HG03103 (cell line): Measurements from ENCODE around the gene MYH13.
A peak's percentile ranks its signal among the peaks of the same experiment; 100 is the strongest.
"Not testable (repeated sequence)": the region's sequence is repeated elsewhere in the genome, so short reads cannot be mapped to it uniquely, and the experiment has no call there.

Source experiments
- ATAC-seq: cut with Tn5 transposase; IDR thresholded peaks from one replicate; pipeline ENCODE4 v1.9.1; 2021; ENCODE audit warnings: low read depth; ENCODE audit not compliant: unreplicated experiment

MYH13 gene

DNA sequence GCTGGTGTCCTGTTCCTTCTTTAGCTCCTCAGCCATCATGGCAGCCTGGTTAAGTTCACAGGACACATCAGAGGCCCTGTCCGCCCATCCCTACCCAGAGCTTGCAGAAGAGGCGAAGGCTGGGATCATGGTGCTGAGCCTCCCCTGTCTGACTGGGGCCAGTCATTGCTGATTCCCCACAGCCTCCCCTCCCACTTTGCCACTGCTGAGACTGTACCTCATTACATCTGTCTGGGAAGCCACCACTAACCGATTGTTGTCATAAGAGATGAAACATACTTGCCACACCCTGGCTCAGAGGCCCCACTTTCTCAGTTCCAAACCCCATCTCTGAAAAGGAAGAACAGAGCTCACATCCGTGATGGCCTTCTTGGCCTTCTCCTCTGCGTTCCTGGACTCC, 66.2 kb downstream of the MYH13 start:
- ATAC-seq, result no peak

DNA sequence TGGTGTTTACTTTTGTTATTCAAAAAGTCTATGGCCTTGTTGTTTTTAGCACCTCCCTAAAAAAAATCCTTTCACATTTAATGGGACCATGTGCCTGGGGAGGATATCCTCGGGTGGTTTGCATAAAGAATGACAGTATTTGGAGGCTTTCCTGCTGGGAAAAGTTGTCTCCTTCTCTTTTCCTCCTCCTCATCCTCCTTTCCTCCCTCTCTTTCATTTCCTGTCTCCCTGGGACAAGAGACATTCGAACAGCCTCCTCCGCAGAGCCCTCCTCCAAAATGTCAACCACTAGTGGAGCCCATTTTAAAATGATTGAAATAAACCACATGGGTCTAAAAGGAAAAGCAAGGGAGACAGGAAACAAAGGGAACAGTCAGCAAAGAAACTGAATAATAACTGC, 67.4 kb downstream of the MYH13 start:
- no peak for ATAC-seq

- ATAC-seq, result no peak
Measured at GRCh38 chr17:10304758-10305300, 68.0 kb downstream of the MYH13 start.

GRCh38 chr17:10297691-10298090, 75.1 kb downstream of the MYH13 start:
- ATAC-seq, result no peak

DNA sequence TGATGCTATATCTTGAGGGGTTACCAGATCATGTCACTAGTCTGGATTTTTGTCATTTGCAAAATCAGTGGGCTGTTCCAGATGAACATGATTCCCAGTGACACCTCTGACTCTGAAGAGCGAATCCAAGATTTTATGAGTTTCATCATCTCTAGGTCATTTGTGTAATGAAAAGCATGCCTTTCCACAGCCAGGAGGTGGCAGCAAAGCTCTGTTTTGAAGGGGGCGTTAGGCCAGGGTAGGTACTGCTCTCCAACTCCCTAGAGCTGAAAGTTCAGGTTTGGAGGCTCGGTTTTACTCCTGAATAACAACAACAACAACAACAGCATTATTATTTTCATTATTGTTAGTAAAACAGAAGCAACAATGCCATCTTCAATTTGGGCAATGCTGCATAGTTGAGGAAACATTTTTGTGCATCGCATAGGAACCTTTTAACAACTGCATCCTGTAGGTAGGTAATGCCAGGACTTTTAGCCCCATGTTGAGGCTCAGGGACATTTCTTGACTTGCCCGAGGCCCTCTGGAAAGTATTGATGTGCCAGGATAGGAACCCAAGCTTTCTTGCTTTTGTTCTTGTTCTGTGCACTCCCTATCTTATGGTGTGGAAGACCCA, 77.0 kb downstream of the MYH13 start:
- ATAC-seq, result no peak

DNA sequence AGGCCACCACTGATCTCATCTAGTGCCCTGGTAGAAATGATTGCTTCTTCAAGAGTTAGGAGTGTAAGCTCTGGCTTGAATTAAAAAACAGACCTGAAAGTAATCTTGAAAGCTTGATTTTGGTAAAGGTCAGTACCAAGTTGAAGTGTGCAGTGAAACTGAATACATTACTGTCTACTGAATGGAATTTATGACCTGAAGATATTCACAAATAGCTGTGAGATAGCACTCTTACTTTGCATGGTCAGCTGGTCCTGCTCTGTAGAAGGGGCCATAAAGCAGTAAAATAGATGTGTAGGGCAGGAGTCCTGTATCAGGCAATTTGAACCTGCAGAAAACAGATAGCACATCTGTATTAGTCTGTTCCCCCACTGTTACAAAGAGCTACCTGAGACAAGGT, 78.6 kb downstream of the MYH13 start:
- no peak for ATAC-seq

DNA sequence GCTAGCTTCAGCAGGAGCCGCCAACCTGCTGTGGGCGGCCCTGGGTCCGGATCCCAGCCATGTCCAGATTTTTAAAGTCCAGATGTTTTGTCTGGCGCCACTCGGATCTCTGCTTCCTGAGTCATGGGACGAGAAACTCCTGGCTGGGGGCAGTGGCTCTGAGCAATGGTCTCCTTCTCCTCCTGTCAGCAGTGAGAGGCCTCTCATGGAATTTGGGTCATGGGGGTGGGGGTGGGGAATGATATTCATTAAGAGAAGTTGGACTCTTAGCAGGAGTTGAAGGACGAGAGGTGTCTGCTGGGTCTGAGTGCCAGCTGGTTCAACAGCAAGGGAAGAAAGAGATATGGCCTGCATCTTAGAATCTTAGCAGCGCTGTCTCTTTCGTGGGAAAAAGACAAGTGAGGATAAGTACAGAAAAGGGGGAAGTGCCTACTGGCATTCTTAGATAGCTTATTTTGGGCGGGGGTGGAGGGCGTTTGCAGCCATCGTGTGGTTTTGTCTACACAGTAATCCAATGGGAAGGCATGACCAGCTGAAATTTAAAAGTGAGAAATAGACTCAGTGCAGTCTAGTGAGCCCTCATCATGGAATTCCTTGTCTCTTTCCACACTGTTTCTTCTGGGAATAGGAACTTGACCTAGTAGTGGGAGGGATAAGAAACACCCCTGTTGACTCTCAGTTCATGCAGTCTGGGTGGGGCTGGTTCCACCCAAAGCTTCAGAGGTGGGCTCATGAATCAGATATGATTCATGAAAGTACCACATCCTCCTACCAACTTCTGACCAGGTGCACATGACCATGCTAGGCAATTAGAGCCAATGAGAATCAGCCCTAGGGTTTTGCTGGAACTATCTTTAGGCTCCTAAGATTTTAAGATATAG, 80.5 kb downstream of the MYH13 start:
- ATAC-seq, result peak; percentile 63

DNA sequence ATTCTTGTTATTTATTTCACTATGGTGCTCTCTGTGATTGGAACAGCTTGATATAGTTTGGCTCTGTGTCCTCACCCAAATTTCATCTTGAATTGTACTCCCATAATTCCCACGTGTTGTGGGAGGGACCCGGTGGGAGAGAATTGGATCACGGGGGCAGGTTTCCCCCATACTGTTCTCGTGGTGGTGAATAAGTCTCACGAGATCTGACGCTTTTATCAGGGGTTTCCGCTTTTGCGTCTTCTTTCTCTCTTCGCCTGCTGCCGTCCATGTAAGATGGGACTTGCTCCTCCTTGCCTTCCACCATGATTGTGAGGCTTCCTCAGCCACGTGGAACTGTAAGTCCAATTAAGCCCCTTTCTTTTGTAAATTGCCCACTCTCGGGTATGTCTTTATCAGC, 81.2 kb downstream of the MYH13 start:
- ATAC-seq, result not testable (repeated sequence)

DNA sequence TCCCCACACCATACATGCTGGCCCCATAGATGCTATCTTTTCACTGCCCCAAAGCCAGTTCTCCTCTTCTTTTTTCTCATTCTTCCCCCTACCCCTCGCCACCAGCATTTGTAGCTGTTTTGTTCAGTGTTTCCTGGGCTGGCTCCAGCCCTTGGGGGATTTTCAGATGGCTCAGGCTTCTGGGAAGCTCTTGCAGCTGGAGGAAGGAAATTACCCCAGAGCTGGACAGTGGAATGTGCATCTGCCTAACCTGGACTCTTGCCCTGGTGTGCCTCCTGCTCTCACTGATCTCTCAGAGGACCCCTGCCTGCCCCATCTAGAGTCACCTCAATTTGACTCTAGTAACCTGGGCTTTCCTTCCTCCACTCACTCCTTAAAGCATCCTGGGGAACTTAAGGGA, 82.8 kb downstream of the MYH13 start:
- ATAC-seq, result no peak

DNA sequence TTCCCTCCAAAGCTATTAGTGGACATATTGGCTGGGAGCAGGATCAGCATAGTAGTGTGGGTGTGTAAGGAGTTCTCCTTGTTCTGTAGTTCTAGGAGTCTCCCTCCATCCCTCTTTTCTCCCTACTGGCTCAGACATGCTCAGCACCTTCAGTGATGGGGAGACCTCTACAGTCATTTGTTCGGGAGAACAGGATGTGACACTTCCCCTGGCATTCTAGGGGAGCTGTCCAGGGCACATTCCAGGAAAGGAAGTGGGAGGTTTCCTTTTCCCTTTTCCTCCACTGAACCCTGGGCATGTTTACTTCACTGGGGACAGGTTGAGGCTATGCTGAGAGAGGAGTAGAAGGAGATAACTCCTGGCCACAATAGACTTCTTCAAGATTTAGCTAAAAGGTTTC, 86.5 kb downstream of the MYH13 start:
- no peak for ATAC-seq

GRCh38 chr17:10285896-10286295, 86.9 kb downstream of the MYH13 start:
- ATAC-seq, result no peak

- ATAC-seq, result no peak
Measured at GRCh38 chr17:10280068-10280467, 92.7 kb downstream of the MYH13 start.

DNA sequence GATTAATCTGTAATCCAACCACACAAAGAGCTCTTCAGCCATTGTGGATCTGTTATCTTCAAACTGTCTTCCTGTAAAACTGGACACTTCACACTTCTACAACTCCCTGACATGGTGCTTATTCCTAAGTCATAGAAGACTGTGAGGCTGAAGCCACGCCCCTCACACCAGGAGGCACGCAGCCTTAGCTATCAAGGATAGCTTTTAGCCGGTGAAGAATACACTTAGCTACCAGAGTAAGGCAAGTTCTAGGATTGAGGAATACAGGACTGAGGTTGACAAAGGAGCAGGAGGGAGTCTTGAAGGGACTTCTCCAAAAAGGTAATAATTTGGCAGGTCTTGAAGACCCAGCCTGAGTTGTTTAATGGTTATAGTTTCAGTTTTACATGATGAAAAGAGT, 94.6 kb downstream of the MYH13 start:
- ATAC-seq, result no peak

DNA sequence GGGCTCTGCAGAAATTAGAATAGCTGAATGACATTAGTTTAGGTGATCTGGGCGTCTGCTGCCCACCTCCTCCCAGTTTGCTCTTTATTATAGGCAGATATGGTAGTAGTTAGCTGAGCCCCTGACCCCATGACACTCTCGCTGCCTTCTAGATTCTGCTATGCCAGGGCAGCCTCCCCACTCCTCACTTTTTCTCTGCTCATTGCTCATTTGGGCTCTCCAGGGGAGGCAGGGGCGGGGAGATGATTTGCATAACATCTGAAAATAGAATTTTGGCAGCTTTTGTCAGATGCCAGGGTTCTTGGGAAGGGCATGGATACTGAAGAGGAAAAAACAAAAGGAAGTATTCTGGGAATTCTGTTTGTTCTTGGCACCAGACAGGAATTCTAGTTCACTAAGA, 96.4 kb downstream of the MYH13 start:
- no peak for ATAC-seq

GRCh38 chr17:10275418-10275817, 97.4 kb downstream of the MYH13 start:
- no peak for ATAC-seq

GRCh38 chr17:10271106-10271562, 101.7 kb downstream of the MYH13 start:
- ATAC-seq, result no peak

GRCh38 chr17:10270258-10270657, 102.5 kb downstream of the MYH13 start:
- no peak for ATAC-seq

GRCh38 chr17:10268005-10268404, 104.8 kb downstream of the MYH13 start:
- no peak for ATAC-seq

DNA sequence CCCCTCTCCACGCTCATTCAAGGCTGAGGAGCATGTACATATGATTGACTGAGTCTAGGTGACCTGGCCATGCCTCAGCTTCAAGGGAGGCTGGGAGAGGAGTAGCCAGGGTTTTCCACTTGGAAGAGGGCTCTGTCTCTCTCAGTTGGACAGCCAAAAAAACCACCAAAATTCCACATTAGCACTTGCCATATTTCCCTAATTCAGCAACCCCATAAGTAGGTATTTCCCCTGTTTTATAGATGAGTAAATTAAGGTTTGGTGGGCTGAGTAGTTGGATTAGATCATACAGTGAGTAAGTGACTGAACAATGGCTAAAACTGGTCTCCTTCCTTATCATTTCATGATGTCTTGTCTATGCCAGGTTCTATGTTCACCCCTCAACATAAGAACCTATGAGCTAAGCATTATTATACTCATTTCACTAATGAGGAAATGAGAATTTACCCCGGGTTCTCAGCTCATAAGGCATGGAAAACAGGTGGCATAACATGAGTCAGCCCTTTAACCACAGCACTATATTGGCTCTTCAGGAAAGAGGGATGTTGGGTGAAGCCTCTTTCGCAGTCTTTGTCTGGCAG, 106.4 kb downstream of the MYH13 start:
- ATAC-seq, result no peak

DNA sequence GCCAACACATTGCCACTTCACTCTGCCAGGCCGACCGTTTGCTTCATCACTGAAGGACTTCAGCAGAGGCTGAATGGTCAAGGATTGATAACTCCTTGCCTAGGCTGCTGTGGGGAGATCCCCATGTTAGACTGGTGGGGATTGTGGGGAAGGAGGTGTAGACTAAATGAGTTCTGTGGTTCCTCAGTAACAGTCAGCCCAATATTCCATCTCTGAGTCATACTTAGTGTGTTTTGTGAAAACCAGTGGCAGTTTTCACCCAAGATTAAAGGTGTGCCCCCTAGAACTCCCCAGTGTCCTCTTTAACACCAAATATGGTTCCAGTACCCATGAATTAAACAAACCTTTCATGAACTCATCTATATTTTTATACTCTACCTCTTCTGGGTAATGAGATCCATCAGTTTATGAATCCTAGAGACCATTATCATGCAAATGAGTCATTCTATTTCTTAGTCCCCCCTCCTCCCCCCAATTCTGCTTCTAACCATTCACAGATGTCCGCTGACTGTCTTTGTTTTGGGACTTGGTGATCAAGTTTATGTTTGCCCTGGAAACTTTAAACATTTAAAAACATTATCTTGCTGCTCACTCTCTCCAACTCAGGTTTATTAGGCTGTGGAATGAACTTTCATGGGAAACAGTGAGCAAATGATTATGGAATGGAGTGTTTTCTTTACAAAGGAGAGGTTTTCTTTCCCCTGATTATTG, 107.6 kb downstream of the MYH13 start:
- ATAC-seq, result no peak

GRCh38 chr17:10264051-10264450, 108.8 kb downstream of the MYH13 start:
- ATAC-seq, result no peak
